Posterior vena cava (tissue), 2 donors: ENCODE measurements around the gene THADA. TPM values are rescaled to one million over a fixed set of nuclear protein-coding genes. Genes with fewer than 3 reads are reported as not detected.
"Not testable (repeated sequence)": the region's sequence is repeated elsewhere in the genome, so short reads cannot be mapped to it uniquely, and the experiment has no call there.

Source experiments
- DNase-seq: peaks from one replicate; pipeline ENCODE4 v3.0.0-alpha.2; 2020; ENCODE audit warnings: low spot score
- intact Hi-C, 2 donors: fragments of 100-400 bp; cut with DNase I; formaldehyde crosslinking; loops; one replicate each; pipeline versions ENCODE4 v1.14.1 to v1.14.2; 2022 to 2023
- total RNA-seq, 2 donors: library from RNA; stranded (reverse); fragmentation: NEBNext Ultra II Directional; extraction: Animal tissue kit (Norgen Biotek cat#: 25700); gene quantifications; one replicate each; pipeline ENCODE4 v1.2.1, GENCODE V29; 2021
- donor health status: DM: yes; HTN: yes; CAD: no.
- donor health status: DM: yes; HTN: yes; CAD: no.

Gene THADA
- total RNA-seq, 2 donors from 2014 or later: 29.9 to 30.7 TPM

GRCh38 chr2:43459446-43460173, 136.2 kb downstream of the THADA start:
- intact Hi-C loops: loop anchor here (5.0 to 10.0 kb wide), 3 partner anchors 45 to 195 kb away; no protein-coding TSS in a partner anchor
- no peak for DNase-seq

GRCh38 chr2:43458014-43458628, 137.7 kb downstream of the THADA start:
- intact Hi-C loops: no loop called here
- DNase-seq: no peak

GRCh38 chr2:43455731-43456642, 139.9 kb downstream of the THADA start:
- intact Hi-C loops: no loop called here
- DNase-seq: no peak

GRCh38 chr2:43455296-43455695, 140.5 kb downstream of the THADA start:
- intact Hi-C loops: no loop called here
- no peak for DNase-seq

GRCh38 chr2:43454791-43455190, 141.0 kb downstream of the THADA start:
- DNase-seq: no peak
- intact Hi-C loops: no loop called here

- intact Hi-C loops: no loop called here
- DNase-seq: no peak
These were observed 142.4 kb downstream of the THADA start for GRCh38 chr2:43453179-43454170.

- DNase-seq: no peak
- intact Hi-C loops: no loop called here
These were observed 143.5 kb downstream of the THADA start for GRCh38 chr2:43452318-43452731.

- DNase-seq: no peak
- intact Hi-C loops: loop anchor here in 1 of 2 donors (1.0 kb wide), 1 partner anchor 14 kb away; no protein-coding TSS in a partner anchor
These were observed 145.2 kb downstream of the THADA start for GRCh38 chr2:43450617-43451016.

GRCh38 chr2:43448822-43449110, 147.1 kb downstream of the THADA start:
- DNase-seq: no peak

GRCh38 chr2:43448011-43448821, 147.6 kb downstream of the THADA start:
- no peak for DNase-seq
- intact Hi-C loops: no loop called here

More at GRCh38 chr2:43448822-43449110, 147.1 kb downstream of the THADA start:
- intact Hi-C loops: no loop called here

- DNase-seq, intact Hi-C loops: not testable (repeated sequence)
These were observed 149.1 kb downstream of the THADA start for GRCh38 chr2:43446755-43447154.

- intact Hi-C loops: no loop called here
- no peak for DNase-seq
These were observed 150.1 kb downstream of the THADA start for GRCh38 chr2:43445781-43446180.

- DNase-seq: no peak
- intact Hi-C loops: no loop called here
These were observed 150.7 kb downstream of the THADA start for GRCh38 chr2:43444989-43445645.

GRCh38 chr2:43443282-43443681, 152.6 kb downstream of the THADA start:
- DNase-seq: no peak
- intact Hi-C loops: no loop called here

GRCh38 chr2:43441195-43441594, 154.6 kb downstream of the THADA start:
- intact Hi-C loops: no loop called here
- DNase-seq: no peak

GRCh38 chr2:43438858-43439655, 156.8 kb downstream of the THADA start:
- intact Hi-C loops: no loop called here
- no peak for DNase-seq

GRCh38 chr2:43438342-43438741, 157.5 kb downstream of the THADA start:
- intact Hi-C loops: no loop called here
- DNase-seq: no peak
